ENCODE data around the gene GOLT1B.

- TF ChIP-seq JUN (CRISPR knock-in tag; IDR thresholded peaks at IDR 0.05) (no peak), ZNF75D (CRISPR knock-in tag; IDR thresholded peaks at IDR 0.05; ENCODE audit: borderline replicate concordance) (no peak), SMC3 (IDR thresholded peaks at IDR 0.05; ENCODE audit: low read length) (no peak), CTCF (CRISPR knock-in tag; IDR thresholded peaks at IDR 0.05) (no peak), AHR (CRISPR knock-in tag; IDR thresholded peaks at IDR 0.05) (no peak)
Observed at GRCh38 chr12:21543151-21543550, 41.6 kb downstream of the GOLT1B start.

All from HepG2 (cell line).